OCI-LY3 (cell line): Measurements from ENCODE around the gene FAM107B.

ENCODE experiments used
- CTCF ChIP-seq: fragments of 200-600, 300-600 bp; sonication (generic); IDR thresholded peaks from 2 replicates; pipeline ENCODE4 v1.5.1; 2014; ENCODE audit warnings: antibody characterized with exemption, low read length, low read depth
- EZH2phosphoT487 ChIP-seq: fragments of 200-600 bp; shearing (Covaris generic); IDR thresholded peaks from 2 replicates; pipeline ENCODE4 v1.6.1; 2018; ENCODE audit warnings: antibody characterized with exemption, mixed run types, low read depth

- no peak for TF ChIP-seq CTCF
- TF ChIP-seq EZH2phosphoT487, result no peak
Measured at GRCh38 chr10:14487488-14487883, 287.2 kb downstream of the FAM107B start.
